HPDE6-E6E7 (cell line): ENCODE data around the gene ATF6B.

ENCODE experiments used
- DNase-seq: peaks from one replicate; pipeline ENCODE4 v3.0.0; 2011; ENCODE audit warnings: missing footprints; ENCODE audit errors: extremely low spot score

Gene ATF6B

DNA sequence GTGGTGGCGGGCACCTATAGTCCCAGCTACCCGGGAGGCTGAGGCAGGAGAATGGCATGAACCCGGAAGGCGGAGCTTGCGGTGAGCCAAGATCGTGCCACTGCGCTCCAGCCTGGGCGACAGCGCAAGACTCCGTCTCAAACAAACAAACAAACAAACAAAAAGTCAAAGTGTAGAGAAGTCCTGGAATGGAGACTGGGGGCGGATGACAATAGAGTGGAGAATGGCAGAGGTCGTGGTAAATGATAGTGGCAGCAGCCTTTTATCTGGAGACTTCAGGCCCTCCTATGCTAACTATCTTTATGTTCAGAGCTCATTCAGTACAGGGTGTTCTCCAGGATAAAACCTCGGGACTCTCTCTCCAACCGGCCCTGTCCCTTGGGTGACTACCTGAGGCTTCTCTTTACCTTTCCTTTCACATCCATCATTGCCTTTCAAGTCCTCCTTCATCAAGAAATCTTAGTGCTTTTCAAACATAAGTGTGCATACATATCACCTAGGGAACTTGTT lies 3.4 kb upstream of the ATF6B start:
- DNase-seq = no peak

DNA sequence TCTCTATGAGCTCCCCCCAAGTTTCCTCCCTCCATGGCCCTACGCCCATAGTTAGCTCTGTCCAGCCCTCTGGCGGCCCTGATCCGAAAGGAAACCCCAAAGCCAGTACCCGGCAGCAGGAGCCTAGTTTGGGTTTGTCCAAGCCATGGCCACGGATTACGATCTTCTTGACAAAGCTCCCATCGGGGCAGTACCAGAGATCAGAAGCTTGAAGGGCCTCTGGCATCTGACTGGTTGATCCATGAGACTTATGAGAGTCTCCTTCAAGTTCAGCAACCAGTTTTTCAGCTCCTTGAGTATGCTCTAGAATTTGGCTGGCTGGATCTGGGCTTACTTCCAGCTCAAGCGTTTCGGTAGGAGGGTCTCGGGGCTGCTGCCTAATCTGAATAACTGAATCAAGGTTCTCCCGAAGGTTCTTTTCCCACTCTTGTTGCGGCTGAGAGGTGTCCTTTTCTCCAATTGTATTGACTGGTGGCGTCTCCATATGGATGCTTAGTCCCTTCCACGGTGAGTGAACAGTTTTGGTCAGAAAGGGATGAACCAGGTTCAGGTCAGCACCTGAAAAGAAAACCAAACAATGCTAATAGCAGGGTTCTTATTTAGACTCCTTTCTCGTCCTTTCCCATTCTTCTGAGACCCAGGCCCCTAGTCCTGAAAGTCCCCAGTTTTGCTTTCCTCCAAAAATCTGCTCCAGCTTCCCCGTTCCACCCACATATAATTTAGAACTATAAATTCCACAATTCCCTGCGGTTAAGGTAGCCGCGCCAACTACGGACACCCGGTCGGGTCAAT lies 1.4 kb upstream of the ATF6B start:
- no peak for DNase-seq

DNA sequence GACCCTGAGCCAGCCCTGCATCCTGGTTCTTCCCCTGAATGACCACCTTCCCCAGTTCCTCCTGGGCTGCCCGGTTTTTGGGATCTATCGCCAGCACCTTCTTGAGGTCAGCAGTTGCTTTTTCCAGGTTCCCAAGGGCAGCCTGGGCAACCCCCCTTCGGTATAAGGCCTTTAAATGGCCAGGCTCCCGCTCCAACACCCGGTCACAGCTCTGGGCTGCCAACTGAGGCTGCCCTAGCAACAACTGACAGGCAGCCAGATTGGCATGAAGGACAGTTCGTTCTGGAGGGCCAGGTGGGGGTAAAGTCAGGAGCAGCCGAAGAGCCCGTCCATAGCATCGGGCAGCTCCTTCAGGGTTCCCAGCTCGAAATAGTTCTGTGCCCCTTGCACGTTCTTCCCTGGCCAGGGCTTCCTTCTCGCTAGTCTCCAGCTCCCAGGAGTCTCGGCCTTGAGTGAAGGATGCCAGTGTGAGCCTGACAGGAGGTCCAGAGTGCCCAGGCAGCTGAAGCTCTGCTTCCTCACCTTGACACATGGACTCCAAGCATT lies 778 bp upstream of the ATF6B start:
- no peak for DNase-seq

DNA sequence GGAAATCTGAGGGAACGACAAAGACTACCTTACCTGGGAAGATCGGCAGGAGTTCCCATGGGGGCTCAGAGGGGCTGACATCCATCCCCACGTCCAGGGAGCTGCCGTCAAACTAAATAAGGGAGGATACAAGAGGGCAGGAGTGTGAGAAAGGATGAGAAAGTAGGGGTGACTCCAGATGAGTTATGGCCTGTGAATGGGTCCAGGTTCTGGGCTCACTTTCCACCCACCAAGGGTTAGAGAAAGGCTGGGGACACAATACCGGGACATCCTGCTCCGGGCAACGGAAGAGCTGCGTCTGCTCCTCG lies 683 bp downstream of the ATF6B start:
- DNase-seq = no peak

DNA sequence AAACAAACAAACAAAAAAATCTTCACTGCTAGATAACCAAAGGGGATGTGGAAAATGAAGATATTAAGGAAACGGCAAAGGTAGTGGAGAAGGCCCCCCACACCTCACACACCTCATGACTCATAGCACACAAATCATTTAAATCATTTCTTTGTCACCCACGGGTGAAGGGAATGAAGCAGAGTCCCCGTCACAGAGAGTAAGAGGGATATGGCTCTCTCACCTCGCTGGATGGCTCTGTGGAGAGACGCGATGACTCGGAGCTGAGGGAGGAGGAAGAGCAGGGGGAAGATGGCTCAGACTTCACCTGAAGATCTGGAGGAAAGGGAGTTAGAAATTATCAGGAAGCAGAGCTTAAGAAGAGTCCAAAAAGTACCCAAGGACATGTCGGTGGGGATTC lies 1.2 kb downstream of the ATF6B start:
- DNase-seq = no peak

DNA sequence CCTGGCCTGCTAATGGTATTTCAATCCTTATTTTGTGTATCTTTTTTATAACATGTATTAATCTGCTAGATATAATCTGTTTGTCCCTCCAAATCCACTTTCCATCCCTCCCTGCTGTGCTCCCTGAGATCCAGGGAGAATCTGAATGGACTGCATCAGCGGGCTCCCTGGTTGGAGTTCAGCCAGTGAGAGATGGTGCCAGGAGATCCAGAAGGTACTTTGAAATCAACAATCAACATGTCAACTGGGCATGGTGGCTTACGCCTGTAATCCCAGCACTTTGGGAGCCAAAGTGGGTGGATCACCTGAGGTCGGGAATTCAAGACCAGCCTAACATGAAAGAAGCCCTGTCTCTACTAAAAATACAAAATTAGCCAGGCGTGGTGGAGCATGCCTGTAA lies 4.4 kb downstream of the ATF6B start:
- no peak for DNase-seq

DNA sequence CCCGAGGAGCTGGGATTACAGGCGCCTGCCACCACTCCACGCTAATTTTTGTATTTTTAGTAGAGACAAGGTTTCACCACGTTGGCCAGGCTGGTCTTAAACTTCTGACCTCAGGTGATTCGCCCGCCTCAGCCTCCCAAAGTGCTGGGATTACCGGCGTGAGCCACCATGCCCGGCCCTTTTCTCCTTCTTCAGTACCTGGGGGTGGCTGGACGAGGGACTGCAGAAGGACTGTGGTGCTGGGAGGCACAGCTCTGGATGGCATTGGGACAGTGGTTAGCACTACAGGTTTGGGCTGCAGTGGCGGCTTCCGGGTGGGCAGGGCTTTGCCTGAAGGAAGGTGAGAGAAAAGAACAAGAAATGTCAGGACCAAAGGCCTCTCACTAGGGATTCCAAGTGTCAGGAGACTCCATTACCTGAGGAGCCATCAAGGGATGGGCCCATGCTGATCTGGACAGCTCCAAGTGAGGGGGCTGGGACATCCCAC lies 7.4 kb downstream of the ATF6B start:
- no peak for DNase-seq

DNA sequence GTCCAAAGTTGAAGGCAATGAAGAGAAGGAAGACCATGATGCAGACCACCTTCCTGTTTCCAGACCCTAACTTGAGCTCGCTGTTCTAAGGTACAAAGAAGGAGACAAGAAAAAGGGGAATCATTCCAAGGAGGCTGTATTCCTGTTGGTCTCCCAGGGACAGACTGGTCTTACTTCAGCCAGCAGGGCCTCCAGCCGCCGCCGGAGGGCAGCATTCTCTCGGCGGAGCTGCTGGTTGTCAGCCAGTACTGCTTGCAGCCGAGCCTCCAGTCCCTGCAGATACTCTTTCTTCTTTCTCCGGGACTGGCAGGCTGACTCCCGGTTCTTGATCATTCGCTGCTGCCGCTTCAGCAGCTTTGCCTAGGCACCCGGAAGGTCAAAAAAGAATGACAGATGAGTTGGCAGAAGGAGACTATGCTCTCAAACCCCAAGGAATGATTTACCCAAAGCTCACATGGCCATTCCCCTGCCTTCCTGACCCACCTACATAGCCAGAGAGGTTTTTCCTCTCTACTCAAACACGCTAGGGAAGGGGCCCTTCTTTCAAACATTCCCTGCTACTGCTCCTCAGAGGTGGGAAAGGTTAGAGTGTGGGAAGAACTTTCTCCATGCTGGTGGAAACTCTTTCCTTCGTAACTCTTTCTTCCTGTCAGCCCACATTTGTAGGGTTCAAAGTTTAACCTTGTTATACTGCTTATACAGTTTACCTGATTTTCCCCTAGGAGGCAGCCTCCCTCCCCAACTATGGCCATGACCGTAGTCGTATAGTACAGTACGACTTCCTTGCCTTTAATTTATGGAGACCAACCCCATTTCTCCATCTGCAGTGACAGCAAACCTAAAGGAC lies 9.0 kb downstream of the ATF6B start:
- DNase-seq = peak; percentile 82

DNA sequence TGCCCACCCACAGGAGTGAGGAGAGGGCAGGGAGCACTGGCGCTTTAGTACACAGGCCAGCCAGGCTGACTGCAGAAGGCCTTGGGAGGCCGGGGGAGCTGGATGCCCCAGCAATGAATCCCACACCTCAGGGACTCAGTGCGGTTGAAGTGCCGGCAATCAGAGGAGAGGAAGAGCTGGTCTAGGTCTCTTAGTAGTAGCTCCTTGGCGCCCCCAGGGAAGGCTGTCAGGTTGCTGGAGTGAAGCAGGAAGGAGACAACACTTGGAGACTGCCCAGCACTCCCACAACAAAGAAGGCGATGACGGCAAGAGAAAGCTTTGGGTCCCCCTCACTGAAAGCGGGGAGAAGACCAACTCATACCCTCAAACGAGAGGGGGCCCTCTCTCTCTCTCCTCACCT lies 10.6 kb downstream of the ATF6B start:
- no peak for DNase-seq

DNA sequence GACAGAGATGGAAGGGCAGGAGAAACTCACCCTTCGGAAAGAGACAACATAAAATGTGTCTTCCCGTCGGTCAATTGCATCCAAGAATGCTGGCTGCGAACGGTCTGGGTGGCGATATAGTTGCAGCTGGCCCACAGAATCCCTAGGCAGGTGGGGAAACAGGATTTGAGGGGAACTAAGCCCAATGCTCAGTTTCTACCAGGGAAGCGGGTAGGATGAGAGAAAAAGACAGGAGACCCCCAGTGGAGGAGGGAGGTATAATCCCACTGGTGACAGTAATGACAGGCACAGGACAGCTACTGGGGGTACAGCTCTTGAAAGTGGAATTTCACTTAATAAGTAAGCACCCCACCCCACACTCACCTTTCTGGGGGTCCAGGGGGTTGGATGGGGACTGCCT lies 11.4 kb downstream of the ATF6B start:
- DNase-seq = no peak

DNA sequence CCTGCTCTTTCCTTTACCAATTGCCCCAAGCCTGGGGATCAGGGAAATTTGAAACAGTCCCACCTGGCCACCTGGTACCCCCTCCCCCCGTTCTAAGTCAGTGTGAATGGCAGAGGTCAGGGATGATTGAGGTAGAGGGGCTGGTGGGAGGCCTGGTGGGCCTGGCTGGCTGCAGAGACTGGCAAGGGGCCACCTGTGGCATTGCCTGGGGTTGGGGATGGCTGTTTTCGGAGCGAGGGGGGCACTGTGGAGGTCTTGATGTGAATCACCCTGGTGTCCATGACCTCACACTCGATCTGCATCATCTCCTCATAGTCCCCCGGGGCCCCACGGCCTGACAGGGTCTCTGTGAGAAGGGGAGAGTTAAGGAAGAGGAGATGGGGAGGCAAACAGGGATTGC lies 12.4 kb downstream of the ATF6B start:
- no peak for DNase-seq

DNA sequence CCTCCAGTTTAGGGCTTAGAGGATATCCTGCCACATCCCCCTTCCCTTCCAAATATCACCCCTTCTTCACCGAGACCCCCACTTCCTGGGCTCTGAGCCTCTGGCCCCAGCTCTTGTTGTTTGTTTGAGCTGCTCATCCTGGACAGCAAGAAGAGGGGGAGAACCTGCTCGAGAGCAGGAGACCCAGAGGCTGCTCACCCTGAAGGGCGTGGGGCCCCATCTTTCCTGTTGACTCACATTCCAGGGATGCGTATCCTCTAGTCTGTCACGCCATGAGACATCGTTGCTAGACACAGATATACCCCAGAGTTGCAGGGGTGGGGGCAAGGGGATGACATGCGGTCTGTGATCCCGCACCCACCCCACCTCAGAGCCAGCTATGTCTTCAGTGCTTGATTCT lies 13.2 kb downstream of the ATF6B start:
- peak; percentile 49 for DNase-seq

DNA sequence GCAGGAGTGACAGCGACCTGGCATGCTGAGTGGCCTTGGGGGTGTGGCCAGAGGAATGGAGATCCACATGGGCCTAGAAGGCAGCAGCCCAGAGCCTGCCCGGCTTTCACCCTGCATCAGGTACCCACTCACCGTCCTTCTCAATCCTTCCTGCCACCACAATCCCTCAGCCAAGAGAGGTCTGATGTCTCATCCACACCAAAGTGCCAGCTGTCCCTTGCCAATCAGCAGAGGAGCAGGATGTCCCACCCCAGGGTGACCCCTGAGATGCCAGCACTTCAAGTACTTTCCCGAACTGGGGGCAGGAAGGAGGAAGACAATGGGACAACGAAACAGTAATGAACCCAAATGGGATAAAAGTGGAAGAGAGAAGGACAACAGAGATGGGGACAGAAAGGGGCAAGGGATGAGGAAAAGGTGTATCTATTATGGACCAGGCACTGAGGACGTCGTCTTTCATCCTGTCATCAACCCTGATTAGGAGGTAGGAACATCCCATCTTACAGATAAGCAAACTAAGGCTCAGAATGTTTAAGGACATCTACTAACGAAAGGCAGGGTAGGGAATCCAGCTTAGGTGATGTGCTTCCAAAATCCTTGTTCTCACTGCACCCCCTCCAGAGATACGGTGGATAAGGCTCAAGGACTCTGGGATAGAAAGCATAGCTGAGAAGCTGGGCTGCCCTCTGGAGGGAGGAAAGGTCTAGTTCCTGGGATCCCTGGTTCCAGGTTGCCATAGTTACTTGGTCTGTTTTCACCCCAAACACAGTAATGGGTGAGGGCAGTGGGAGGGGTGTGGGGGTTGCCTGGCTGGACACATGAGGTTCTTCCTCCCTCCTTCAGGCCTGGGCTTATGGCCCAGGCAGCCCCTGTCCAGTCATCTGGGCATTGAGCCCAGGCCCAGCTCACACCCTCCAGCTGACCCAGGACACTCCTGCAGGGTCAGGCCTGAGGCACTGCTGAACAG lies 14.4 kb downstream of the ATF6B start:
- peak; percentile 39 for DNase-seq

DNA sequence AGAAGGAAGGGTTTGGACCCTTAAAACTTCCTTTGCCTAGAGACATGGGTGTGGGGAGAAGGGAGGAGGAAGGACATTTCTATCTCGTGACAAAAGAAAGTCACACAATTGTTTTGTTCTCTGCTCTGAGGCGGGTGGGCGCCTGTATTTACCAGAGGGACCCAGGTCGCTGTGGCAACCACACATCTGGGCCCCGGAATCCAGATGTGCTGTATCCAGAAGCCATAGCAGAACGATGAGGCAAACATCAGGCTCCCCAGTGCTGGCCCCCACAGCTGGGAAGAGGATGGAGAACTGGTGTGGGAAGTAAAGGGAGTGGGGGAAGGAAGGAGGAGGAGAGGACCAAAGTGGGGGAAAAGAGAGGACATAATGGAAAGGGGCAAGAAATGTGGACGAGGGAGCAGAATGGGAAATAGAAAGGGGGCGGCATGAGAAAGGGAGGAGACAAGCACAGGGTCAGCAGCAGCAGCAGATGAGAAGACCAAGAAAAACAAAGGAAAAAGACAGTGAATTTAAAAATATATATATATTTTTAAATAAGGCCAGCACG lies 15.5 kb downstream of the ATF6B start:
- DNase-seq = no peak

DNA sequence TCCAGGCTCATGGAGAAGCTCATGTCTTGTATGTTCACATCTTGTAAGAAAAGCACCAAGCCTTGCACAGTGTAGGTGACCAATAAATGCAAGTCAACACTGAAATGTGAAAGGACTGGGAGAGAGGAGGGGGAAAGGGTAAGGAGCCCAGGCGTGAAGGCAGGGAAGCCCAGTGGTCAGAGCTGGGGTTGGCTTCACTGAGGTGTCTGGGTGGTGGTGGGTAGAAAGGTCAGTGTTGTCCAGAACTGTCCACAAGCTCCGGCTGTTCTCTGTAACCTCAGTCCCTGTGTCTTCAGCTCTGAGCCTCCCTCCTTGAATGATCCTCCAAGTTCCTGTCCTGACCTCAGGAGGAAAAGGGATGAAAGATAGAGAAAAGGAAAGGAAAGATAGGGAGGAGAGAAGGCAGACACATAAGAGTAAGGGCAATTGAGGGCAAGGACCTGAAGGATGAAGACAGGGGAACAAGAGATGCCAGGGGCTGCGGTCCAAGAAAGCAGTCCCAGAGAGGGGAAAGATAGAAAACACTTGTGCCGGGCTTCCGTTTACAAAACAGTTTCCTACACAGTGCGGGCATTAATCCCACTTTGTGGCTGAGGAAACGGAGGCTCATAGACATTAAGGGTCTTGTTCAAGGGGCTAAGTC lies 16.5 kb downstream of the ATF6B start:
- DNase-seq = no peak

DNA sequence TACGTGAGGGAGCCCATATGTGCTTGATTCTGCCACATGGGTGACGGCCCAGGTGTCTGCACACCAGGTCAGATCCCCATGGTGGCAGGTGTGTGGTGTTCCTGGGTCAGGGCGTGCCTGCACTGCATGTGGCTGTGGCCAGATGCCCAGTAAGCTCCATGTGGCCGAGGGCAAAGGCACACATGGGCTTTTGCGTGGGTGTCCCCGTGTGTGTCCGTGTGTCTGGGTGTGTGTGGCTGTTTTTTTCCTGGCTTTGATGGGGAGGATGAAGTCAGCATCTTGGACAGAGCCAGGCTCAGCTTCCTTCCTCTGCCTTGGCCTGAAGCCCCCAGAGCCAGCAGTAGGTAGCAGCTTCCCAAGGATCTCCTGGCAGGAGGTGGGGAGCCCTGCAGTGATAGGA lies 17.4 kb downstream of the ATF6B start:
- DNase-seq = no peak

DNA sequence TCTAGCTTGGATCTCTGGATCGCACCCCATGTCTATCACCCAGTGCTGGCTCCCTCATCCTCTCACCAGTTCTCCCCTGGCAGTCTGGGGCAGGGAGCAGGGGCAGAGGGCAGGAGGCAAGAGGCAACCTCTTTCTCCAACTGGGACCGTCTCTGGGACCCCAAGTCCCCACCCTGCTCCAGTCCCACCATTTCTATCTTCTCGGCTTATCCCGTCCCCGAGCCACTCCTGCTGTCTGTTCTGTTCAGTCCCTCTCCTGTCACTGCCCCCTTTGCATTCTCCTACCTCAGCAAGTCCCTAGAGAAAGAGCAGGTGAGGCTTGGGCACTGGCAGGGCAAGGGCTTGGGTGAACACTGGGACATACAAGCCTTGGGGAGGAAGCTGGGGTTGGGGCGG lies 18.3 kb downstream of the ATF6B start:
- DNase-seq = no peak

DNA sequence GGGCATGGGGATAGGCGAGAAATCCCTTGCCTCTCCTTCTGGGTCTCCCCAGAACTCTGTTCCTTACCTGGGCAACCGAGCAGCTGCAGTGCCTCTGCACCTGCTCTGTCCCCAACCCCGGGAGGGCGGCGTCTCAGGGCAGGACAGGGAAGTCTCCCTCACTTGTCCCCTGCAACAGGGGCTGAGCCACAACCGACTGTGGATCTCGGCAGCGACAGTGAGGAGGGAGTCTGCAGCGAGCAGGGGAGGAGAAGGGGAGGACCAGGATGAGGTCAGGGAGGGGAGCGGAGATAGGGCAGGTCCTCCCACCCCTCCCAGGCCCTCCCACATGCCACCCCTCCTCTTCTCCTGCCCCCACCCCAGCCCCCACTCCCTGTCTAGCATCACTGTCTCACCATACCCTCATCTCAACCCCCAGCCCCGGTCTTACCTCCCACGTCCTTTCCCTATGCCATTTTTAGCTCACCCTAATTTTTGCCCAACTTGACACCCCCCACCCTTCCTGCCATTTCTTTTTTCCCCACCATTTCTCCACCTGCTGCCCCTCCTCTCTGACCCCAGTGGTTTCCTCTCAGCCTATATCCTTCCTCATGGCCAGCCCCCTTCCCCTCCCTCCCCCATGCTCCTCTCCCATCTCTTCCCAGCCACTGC lies 18.8 kb downstream of the ATF6B start, which contains the start of gene TNXB:
TSS of gene TNXB (minus strand) at position 225 of the 651 bp plus-strand sequence. CDS start 11,140 bp downstream, outside the sequence.
- no peak for DNase-seq

DNA sequence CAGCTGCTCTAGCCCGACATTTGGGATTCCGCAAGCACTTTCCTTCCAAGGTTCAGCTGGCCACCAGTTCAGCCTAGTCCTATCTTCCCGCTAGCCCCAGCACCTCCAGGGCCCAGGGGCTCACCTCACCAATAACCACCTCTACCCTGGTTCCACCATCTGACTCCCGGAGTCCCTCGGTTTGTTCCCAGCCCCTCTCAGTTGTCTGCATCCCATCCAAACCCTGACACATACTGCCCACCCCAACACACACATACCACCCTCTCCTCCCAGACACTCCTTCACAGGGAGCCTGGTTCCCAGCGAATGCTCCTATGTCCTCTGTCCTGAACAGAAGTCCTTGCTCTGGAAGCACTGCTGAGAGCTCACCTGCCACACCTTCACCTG lies 19.3 kb downstream of the ATF6B start:
- DNase-seq = no peak

DNA sequence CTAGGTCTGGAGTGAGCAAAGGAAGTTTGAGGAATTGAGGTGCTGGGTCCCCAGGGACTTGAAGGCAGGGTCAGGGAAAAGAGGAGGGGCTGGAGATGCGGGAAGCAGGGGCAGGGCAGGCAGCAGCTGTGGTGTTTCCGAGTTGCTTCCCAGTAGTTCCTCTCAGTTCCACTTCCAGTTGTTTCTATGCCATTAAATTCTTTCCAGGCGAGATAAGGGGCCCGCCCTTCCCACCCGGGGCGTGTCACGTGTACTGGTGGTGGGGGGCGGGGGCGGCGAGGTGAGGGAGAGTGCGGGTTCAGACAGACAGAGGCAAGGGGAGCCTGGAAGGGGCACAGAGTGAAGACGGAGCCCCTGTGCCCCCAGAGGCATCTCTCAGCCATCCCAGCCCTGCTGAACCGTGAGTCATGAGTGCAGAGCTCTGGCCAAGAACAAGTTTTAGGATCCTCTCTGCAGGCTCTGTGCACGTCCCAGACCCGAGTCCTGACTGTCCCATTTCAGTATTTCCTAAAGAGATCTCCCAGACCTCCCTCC lies 19.9 kb downstream of the ATF6B start:
- DNase-seq = no peak
